Lung (tissue), 12 donors: ENCODE measurements around the gene COX5A. TPM values are rescaled to one million over a fixed set of nuclear protein-coding genes. Genes with fewer than 3 reads are reported as not detected.
A peak's percentile ranks its signal among the peaks of the same experiment; 100 is the strongest.
"Not testable (repeated sequence)": the region's sequence is repeated elsewhere in the genome, so short reads cannot be mapped to it uniquely, and the experiment has no call there.

Source experiments
- ATAC-seq: fragments of 200-7000 bp; cut with Tn5 transposase; one replicate; pipeline ENCODE4 v1.9.1; 2020; ENCODE audit warnings: moderate number of reproducible peaks; ENCODE audit not compliant: insufficient read depth, low FRiP score
- DNase-seq, 3 donors: peaks; one replicate each; pipeline ENCODE4 v3.0.0-alpha.2; 2013 to 2017
- H3K27ac ChIP-seq, 2 donors: one replicate each; pipeline ENCODE4 v1.5.1; 2013; ENCODE audit warnings: mild to moderate bottlenecking in 2 of 2, moderate library complexity in 2 of 2, control low read depth in 1 of 2, inconsistent platforms in 1 of 2, low read depth in 1 of 2, low read length in 1 of 2
- H3K27me3 ChIP-seq, 3 donors: one replicate each; pipeline ENCODE4 v1.5.1; 2013; ENCODE audit warnings: low read length in 2 of 3; ENCODE audit not compliant: control insufficient read depth in 3 of 3, insufficient read depth in 3 of 3
- H3K36me3 ChIP-seq, 4 donors: one replicate each; pipeline ENCODE4 v1.5.1; 2013; ENCODE audit warnings: low read length in 4 of 4, mild to moderate bottlenecking in 1 of 4, moderate library complexity in 1 of 4; ENCODE audit not compliant: control insufficient read depth in 4 of 4, insufficient read depth in 4 of 4
- H3K4me1 ChIP-seq, 5 donors: one replicate each; pipeline ENCODE4 v1.5.1; 2013; ENCODE audit warnings: low read length in 5 of 5, mild to moderate bottlenecking in 2 of 5, moderate library complexity in 1 of 5; ENCODE audit not compliant: control insufficient read depth in 5 of 5, insufficient read depth in 5 of 5
- H3K4me3 ChIP-seq: one replicate; pipeline ENCODE4 v1.5.1; 2013; ENCODE audit warnings: mild to moderate bottlenecking, control low read depth, moderate library complexity
- H3K9ac ChIP-seq, 2 donors: one replicate each; pipeline ENCODE4 v1.5.1; 2013; ENCODE audit warnings: low read length in 2 of 2, control low read depth in 1 of 2; ENCODE audit not compliant: insufficient read depth in 1 of 2
- H3K9me3 ChIP-seq, 4 donors: one replicate each; pipeline ENCODE4 v1.5.1; 2013; ENCODE audit warnings: low read length in 3 of 4, mild to moderate bottlenecking in 1 of 4, moderate library complexity in 1 of 4; ENCODE audit not compliant: control insufficient read depth in 4 of 4, insufficient read depth in 3 of 4
- CTCF ChIP-seq: IDR thresholded peaks from 2 replicates; pipeline ENCODE4 v1.5.1; 2012; ENCODE audit warnings: mild to moderate bottlenecking; ENCODE audit errors: control extremely low read depth, extremely low read depth
- WGBS, 2 donors: extraction: QIAGEN DNeasy Blood & Tissue Kit; methylation state at CpG; one replicate each; pipeline ENCODE4 v1.1.7; 2013; 5-methylcytosine and 5-hydroxymethylcytosine counted together
- polyA plus RNA-seq, 2 donors: library from polyadenylated mRNA; stranded (reverse); fragments of 200-250 nt; gene quantifications; one replicate each; pipeline ENCODE4 v1.2.1, GENCODE V29; 2013
- total RNA-seq, 2 donors: library from RNA; depleted of rRNA in 1 of 2; stranded (reverse); fragments of >200 nt in 1 of 2; gene quantifications; one replicate each; pipeline ENCODE4 v1.2.1, GENCODE V29; 2014 to 2021
- donor health status: control.
- donor health status: control.
- donor health status: Bipolar disorder and iron deficiency.
- donor health status: healthy.
- donor health status: DM: yes; HTN: yes; CAD: no.

Gene COX5A
- total and polyA plus RNA-seq, 4 donors, result 70.7 to 301 (median 198) TPM

GRCh38 chr15:74950078-74950908, 12.4 kb upstream of the COX5A start:
- DNase-seq, result peak; percentile 82 to 88 (median 88)
- peaks cover 0 to 18% (median 8%) of the 10 kb centered on the region in 5 donors for H3K4me1 ChIP-seq
- H3K27me3 ChIP-seq, result no peaks in the 10 kb centered on the region
- no peak overlapping the region for H3K4me3 ChIP-seq
- TF ChIP-seq CTCF, result peak; percentile 99
- H3K36me3 ChIP-seq, result no peaks in the 10 kb centered on the region
- H3K9ac ChIP-seq, result no peak overlapping the region
- peak; percentile 65 for ATAC-seq
- no peaks in the 10 kb centered on the region for H3K9me3 ChIP-seq
- H3K27ac ChIP-seq, result no peak overlapping the region
- 49 to 59% methylated on average over 7 of the region's 7 CpGs for whole genome bisulfite sequencing, 2 donors

- peak overlapping the region; percentile 4 to 55 for H3K9ac ChIP-seq
- H3K9me3 ChIP-seq, result no peaks in the 10 kb centered on the region
- WGBS, 2 donors, result 0% methylated on average over 18 of the region's 18 CpGs
- TF ChIP-seq CTCF, result no peak
- peak overlapping the region; percentile 98 for H3K4me3 ChIP-seq
- DNase-seq (peak in 2 of 3 donors; percentile 14 to 24), ATAC-seq (peak; percentile 17)
- H3K27ac ChIP-seq, result peak overlapping the region; percentile 98 to 99
- H3K36me3 ChIP-seq, result peaks cover 0 to 5% (median 0%) of the 10 kb centered on the region in 4 donors
- no peaks in the 10 kb centered on the region for H3K27me3 ChIP-seq
- H3K4me1 ChIP-seq, result peaks cover 0 to 15% (median 6%) of the 10 kb centered on the region in 5 donors
Observed at GRCh38 chr15:74937272-74937589, 642 bp downstream of the COX5A start.

- not testable (repeated sequence) for H3K4me3 ChIP-seq, H3K27me3 ChIP-seq, ATAC-seq, H3K9me3 ChIP-seq, H3K27ac ChIP-seq, H3K9ac ChIP-seq, DNase-seq, H3K36me3 ChIP-seq
- H3K4me1 ChIP-seq, result peaks cover 0 to 15% (median 6%) of the 10 kb centered on the region in 5 donors
- WGBS, 2 donors, result 88 to 89% methylated on average over 3 of the region's 3 CpGs
Observed at GRCh38 chr15:74935193-74935592, 2.7 kb downstream of the COX5A start.

GRCh38 chr15:74933573-74933972, 4.3 kb downstream of the COX5A start:
- Histone ChIP-seq H3K9ac (peak overlapping the region in 1 of 2 donors; percentile 7), H3K4me3 (no peak overlapping the region), H3K4me1 (peaks cover 0 to 15% (median 6%) of the 10 kb centered on the region in 5 donors), H3K9me3 (no peaks in the 10 kb centered on the region), H3K27me3 (no peaks in the 10 kb centered on the region), H3K36me3 (peaks cover 3 to 20% (median 8%) of the 10 kb centered on the region in 4 donors), H3K27ac (peak overlapping the region in 1 of 2 donors; percentile 23)
- ATAC-seq, result no peak
- DNase-seq, result no peak
- TF ChIP-seq CTCF, result no peak
- WGBS, 2 donors, result 56 to 72% methylated on average over 2 of the region's 2 CpGs
